Astrocyte of the spinal cord (primary cell): ENCODE measurements around the gene CSTPP1.

Source experiments
- DNase-seq: peaks from one replicate; pipeline ENCODE4 v3.0.0; 2011; ENCODE audit warnings: low read depth, low spot score
- H3K4me3 ChIP-seq: 2 replicates; pipeline ENCODE4 v1.5.1; 2011; ENCODE audit warnings: low read depth, mild to moderate bottlenecking, low read length, moderate library complexity
- CTCF ChIP-seq: IDR thresholded peaks from 2 replicates; pipeline ENCODE4 v1.5.1; 2012; ENCODE audit warnings: low read depth, mild to moderate bottlenecking, low read length, inconsistent platforms
- in situ Hi-C: cut with HindIII; loops from 2 replicates; pipeline ENCODE4 v1.10.0; 2017; ENCODE audit warnings: low sequenced_read_pairs

The CSTPP1 gene

GRCh38 chr11:46930089-46930488 is 6.5 kb upstream of the CSTPP1 start:
- peak; percentile 70 for DNase-seq
- TF ChIP-seq CTCF: no peak
- no peak overlapping the region for H3K4me3 ChIP-seq
- in situ Hi-C loops: no loop called here

DNA sequence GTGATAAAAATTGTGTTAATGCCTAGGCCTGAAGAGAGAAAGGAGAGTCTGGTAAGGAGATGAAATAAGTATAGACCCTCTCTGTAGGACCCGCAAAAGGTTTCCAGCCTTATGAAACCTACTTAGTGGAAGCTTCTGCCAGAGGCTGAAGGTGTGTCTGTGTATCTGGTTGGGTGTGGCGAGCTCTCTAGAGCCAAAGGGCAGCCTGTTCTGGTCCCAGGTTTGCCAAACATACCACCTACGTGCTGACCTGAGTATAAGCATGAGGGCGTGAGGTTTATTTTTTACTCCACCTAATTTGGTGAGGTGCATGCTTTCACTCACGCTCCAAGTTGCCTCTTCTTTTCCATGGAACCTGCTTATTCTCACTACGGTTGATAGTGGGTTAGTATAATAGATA is 5.6 kb downstream of the CSTPP1 start:
- in situ Hi-C loops: no loop called here
- TF ChIP-seq CTCF: no peak
- no peak for DNase-seq
- H3K4me3 ChIP-seq: no peak overlapping the region

DNA sequence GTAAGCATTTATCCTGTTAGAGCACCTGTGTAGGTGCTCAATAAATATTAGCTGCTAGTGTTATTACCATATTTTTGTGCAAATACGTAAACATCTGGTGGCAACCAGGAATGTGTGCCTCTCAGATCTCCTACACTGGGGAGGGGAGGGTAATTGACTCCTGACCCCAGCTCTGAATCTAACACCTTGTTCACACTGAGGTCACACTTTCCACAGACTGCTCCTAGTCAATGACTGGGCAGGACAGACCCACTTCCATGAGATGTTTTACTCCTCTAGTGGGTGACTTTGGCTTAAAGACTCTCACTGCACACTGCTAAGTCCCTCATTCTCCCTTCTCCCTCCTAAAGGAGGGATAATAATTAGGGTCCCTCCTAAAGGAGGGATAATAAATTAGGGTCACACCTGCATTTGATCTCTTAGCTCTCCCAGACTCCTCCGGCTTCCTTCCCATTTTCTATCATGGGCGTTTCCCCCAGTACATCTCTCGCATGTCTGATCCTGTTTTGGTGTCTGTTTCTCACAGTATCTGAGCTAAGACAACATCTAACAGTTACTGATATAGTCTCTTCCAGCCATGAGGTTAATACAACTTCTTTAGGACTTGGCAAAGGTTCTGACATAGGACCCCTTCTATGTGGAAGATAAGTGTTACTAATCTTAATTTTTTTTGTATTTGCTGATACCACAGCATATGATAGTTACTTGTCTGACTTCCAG is 8.0 kb downstream of the CSTPP1 start:
- in situ Hi-C loops: no loop called here
- no peak overlapping the region for H3K4me3 ChIP-seq
- no peak for DNase-seq
- TF ChIP-seq CTCF: no peak

GRCh38 chr11:46947399-46948077 is 11.0 kb downstream of the CSTPP1 start:
- H3K4me3 ChIP-seq: no peak overlapping the region
- no peak for TF ChIP-seq CTCF
- DNase-seq: no peak
- in situ Hi-C loops: no loop called here

DNA sequence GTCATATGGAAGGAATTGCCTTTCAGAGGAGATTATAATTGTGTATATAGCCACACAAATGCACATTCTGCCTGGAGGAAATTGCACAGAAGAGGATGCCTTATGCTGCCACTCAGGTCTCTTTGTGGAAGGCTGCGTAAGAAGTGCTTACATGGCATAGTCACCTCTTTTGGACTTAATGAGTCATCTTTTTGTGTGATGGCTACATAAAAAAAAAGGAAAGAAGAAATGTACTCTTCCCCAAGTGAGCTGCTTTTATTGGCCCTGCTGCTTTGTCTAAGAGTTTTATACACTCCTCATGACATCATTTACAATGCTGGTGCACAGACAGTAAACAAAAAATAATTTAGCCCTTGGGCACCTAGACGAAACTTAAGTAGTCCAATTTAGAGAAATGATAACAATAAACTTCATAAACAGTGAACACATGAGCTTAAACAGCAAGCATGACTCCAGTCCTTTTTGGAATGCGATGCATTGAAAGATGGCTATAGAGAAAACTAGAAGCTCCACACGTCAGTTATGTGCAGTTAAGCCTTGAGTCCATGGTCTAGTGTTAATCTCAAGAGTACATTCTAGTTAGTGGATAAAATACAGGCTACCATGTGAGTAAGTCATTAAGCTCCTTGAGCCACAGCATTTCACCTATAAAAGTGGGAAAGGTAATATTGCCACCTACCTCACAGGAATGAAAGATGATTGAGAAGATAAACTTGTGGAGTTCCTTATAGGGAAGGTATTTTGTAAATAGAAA is 12.0 kb downstream of the CSTPP1 start:
- TF ChIP-seq CTCF: no peak
- DNase-seq: peak; percentile 86
- in situ Hi-C loops: no loop called here
- no peak overlapping the region for H3K4me3 ChIP-seq

DNA sequence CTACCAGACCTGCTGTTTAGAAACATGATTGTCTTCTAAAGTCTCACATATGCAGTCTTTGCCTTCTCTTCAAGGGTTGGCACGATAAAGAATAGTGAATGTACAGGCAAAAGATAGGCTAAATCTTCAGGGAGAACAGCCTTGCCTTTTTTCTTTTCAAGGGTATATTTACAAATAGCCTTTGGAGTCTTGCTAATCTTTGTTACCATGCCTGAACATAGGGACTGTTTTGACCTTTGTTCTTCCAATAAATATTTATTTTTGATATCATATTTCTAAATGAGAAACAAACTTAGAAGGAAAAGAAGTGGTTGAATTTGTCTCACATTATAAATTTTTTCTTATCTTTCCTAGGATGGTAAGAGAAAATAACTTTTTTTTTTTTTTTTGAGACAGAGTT is 12.7 kb downstream of the CSTPP1 start:
- in situ Hi-C loops: no loop called here
- no peak for TF ChIP-seq CTCF
- no peak overlapping the region for H3K4me3 ChIP-seq
- no peak for DNase-seq
